A673 (cell line): ENCODE results near the gene DMD. TPM values are rescaled to one million over a fixed set of nuclear protein-coding genes. Genes with fewer than 3 reads are reported as not detected.

ENCODE experiments used
- BruUV-seq: library from RNA; stranded (reverse); fragments of 400-500 nt; replicated peaks from 2 replicates; lab custom pipeline; 2021; lab: Mats Ljungman, UMichigan
- CTCF ChIA-PET: fragments of 300-600 bp; sonication (Branson Sonifier 250); formaldehyde crosslinking; loops from one replicate; lab custom pipeline; 2022; ENCODE audit warnings: antibody characterized with exemption; lab: Charles Lee
- POLR2A ChIA-PET: fragments of 300-600 bp; sonication (Branson Sonifier 250); formaldehyde crosslinking; loops from one replicate; lab custom pipeline; 2022; ENCODE audit warnings: antibody characterized with exemption; ENCODE audit not compliant: low non-redundant PET; lab: Charles Lee
- DNase-seq: peaks from one replicate; pipeline ENCODE4 v3.0.0-alpha.2; 2015; ENCODE audit warnings: low spot score
- H3K27ac ChIP-seq: fragments of 200-600 bp; sonication (generic); 2 replicates; pipeline ENCODE4 v1.5.1; 2016; ENCODE audit warnings: mixed run types, low read depth, mild to moderate bottlenecking, mixed read lengths, antibody characterized with exemption, low read length; ENCODE audit not compliant: poor library complexity, severe bottlenecking
- H3K27me3 ChIP-seq: fragments of 200-600 bp; sonication (generic); replicated peaks from 2 replicates; pipeline ENCODE4 v1.6.1; 2017; ENCODE audit warnings: mixed run types, low read depth, mild to moderate bottlenecking, mixed read lengths, antibody characterized with exemption, low read length; ENCODE audit not compliant: insufficient read depth, poor library complexity
- H3K36me3 ChIP-seq: fragments of 200-600 bp; sonication (generic); 2 replicates; pipeline ENCODE4 v1.6.1; 2016; ENCODE audit warnings: mixed run types, mild to moderate bottlenecking, mixed read lengths, antibody characterized with exemption, low read length; ENCODE audit not compliant: insufficient read depth, poor library complexity, severe bottlenecking
- H3K4me1 ChIP-seq: fragments of 200-600 bp; sonication (generic); 2 replicates; pipeline ENCODE4 v1.6.1; 2017; ENCODE audit warnings: mixed run types, mild to moderate bottlenecking, mixed read lengths, antibody characterized with exemption, low read length; ENCODE audit not compliant: insufficient read depth, poor library complexity, severe bottlenecking
- H3K4me3 ChIP-seq: fragments of 200-600 bp; sonication (generic); 2 replicates; pipeline ENCODE4 v1.5.1; 2016; ENCODE audit warnings: low read depth, mixed run types, mild to moderate bottlenecking, mixed read lengths, low read length; ENCODE audit not compliant: poor library complexity, severe bottlenecking
- H3K9me3 ChIP-seq: fragments of 200-600 bp; sonication (generic); 2 replicates; pipeline ENCODE4 v1.6.1; 2016; ENCODE audit warnings: mixed run types, low read depth, mild to moderate bottlenecking, mixed read lengths, antibody characterized with exemption, low read length; ENCODE audit not compliant: poor library complexity, severe bottlenecking
- CTCF ChIP-seq: fragments of 300-800, 200-600 bp; sonication (generic); conservative IDR thresholded peaks from 2 replicates; pipeline ENCODE4 v1.5.1; 2017; ENCODE audit warnings: low read depth, mild to moderate bottlenecking, antibody characterized with exemption, low read length, moderate library complexity, mixed read lengths
- EZH2 ChIP-seq: fragments of 200-600 bp; sonication (generic); IDR thresholded peaks from 2 replicates; pipeline ENCODE4 v1.6.1; 2017; ENCODE audit warnings: borderline replicate concordance, low read depth, mild to moderate bottlenecking, mixed read lengths, antibody characterized with exemption, low read length; ENCODE audit not compliant: poor library complexity, severe bottlenecking
- intact Hi-C: fragments of 100-400 bp; cut with micrococcal nuclease; formaldehyde crosslinking; loops from one replicate; pipeline ENCODE4 v1.10.0; 2022; ENCODE audit not compliant: unreplicated experiment
- total RNA-seq: library from RNA; stranded (reverse); gene quantifications from 2 replicates; pipeline ENCODE4 v1.2.3, GENCODE V29; 2021

The DMD gene
- total RNA-seq, 1 experiment from 2014 or later: 5.4 TPM

GRCh38 chrX:33178690-33179089 lies 32.7 kb downstream of the DMD start:
- Histone ChIP-seq H3K27me3 (no peaks in the 10 kb centered on the region), H3K4me1 (no peaks in the 10 kb centered on the region), H3K27ac (no peak overlapping the region), H3K36me3 (no peaks in the 10 kb centered on the region), H3K4me3 (no peak overlapping the region), H3K9me3 (no peaks in the 10 kb centered on the region)
- POLR2A ChIA-PET: no interaction called here
- intact Hi-C loops: no loop called here
- DNase-seq: no peak
- CTCF ChIA-PET: no interaction called here
- TF ChIP-seq EZH2 (no peak), CTCF (no peak)
- BruUV-seq: no TSS peak

- intact Hi-C loops: no loop called here
- no peak overlapping the region for H3K4me3 ChIP-seq
- ChIA-PET CTCF (no interaction called here), POLR2A (no interaction called here)
- DNase-seq: no peak
- no peak overlapping the region for H3K27ac ChIP-seq
- no peak for TF ChIP-seq CTCF
- TF ChIP-seq EZH2: no peak
- H3K4me1 ChIP-seq: no peaks in the 10 kb centered on the region
- BruUV-seq: no TSS peak
- no peaks in the 10 kb centered on the region for H3K9me3 ChIP-seq
- no peaks in the 10 kb centered on the region for H3K36me3 ChIP-seq
- no peaks in the 10 kb centered on the region for H3K27me3 ChIP-seq
Measured at GRCh38 chrX:33178218-33178617, 33.1 kb downstream of the DMD start.

DNA sequence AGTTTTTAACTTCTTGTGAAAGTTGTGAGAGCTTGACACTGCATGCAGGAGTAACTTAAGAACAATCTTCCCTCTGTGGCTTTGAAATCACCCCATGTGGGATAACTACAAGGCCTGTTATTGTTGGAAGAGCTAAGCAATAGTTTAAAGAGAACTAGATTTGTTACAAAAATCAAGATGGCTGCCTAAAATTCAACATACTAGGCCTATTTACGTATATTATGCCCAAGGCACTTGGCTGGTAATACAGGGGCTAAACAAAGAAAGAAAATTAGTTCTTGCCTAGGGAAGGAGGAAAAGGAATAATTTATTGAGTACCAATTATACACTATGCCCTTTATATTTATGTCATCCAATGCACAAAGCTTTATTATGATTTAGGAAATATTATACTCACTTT lies 36.1 kb downstream of the DMD start:
- CTCF ChIA-PET: no interaction called here

More for the DNA sequence above, 36.1 kb downstream of the DMD start:
- no peaks in the 10 kb centered on the region for H3K9me3 ChIP-seq
- no peak for DNase-seq
- H3K36me3 ChIP-seq: no peaks in the 10 kb centered on the region
- TF ChIP-seq EZH2 (no peak), CTCF (no peak)
- no peak overlapping the region for H3K4me3 ChIP-seq
- BruUV-seq: no TSS peak
- POLR2A ChIA-PET: no interaction called here
- no peak overlapping the region for H3K27ac ChIP-seq
- no peaks in the 10 kb centered on the region for H3K4me1 ChIP-seq
- intact Hi-C loops: no loop called here
- H3K27me3 ChIP-seq: no peaks in the 10 kb centered on the region
